Sigmoid colon (tissue), 7 donors: ENCODE data around the gene ZNF496. TPM values are rescaled to one million over a fixed set of nuclear protein-coding genes. Genes with fewer than 3 reads are reported as not detected.

Source experiments
- DNase-seq: peaks from one replicate; pipeline ENCODE4 v3.0.0-alpha.2; 2019
- H3K27ac ChIP-seq, 4 donors: fragments of 200-600 bp; sonication (generic); one replicate each; pipeline ENCODE4 v1.5.1; 2016 to 2019; ENCODE audit warnings: mild to moderate bottlenecking in 1 of 4
- H3K27me3 ChIP-seq, 3 donors: fragments of 200-600 bp; sonication (generic); one replicate each; pipeline ENCODE4 v1.5.1; 2019; ENCODE audit warnings: mild to moderate bottlenecking in 1 of 3
- H3K36me3 ChIP-seq, 4 donors: fragments of 200-600 bp; sonication (generic); one replicate each; pipeline ENCODE4 v1.5.1; 2016 to 2019
- H3K4me1 ChIP-seq, 4 donors: fragments of 200-600 bp; sonication (generic); one replicate each; pipeline ENCODE4 v1.5.1; 2017 to 2019
- H3K4me3 ChIP-seq, 4 donors: fragments of 200-600 bp; sonication (generic); one replicate each; pipeline ENCODE4 v1.5.1; 2017 to 2019; ENCODE audit warnings: mild to moderate bottlenecking in 2 of 4, moderate library complexity in 1 of 4
- H3K9me3 ChIP-seq, 4 donors: fragments of 200-600 bp in 3 of 4; sonication (generic) in 3 of 4; one replicate each; pipeline versions ENCODE4 v1.5.1 to v1.6.1; 2013 to 2019
- CTCF ChIP-seq, 4 experiments: fragments of 450-650 bp in 3 of 4; fragments of 200-600 bp in 1 of 4; IDR thresholded peaks; one replicate each; pipeline ENCODE4 v1.5.1; 2016 to 2019; ENCODE audit warnings: antibody characterized with exemption in 4 of 4, mild to moderate bottlenecking in 3 of 4, moderate library complexity in 2 of 4
- EP300 ChIP-seq, 4 donors: sonication (generic); formaldehyde crosslinking; IDR thresholded peaks; one replicate each; pipeline ENCODE4 v1.6.1; 2017; ENCODE audit warnings: antibody characterized with exemption in 4 of 4
- POLR2A ChIP-seq, 2 donors: fragments of 450-650 bp; IDR thresholded peaks; one replicate each; pipeline ENCODE4 v1.6.1; 2016; ENCODE audit warnings: antibody characterized with exemption in 2 of 2, mild to moderate bottlenecking in 2 of 2, moderate library complexity in 2 of 2
- POLR2AphosphoS5 ChIP-seq, 4 donors: sonication (generic); formaldehyde crosslinking; IDR thresholded peaks; one replicate each; pipeline ENCODE4 v1.6.1; 2017; ENCODE audit warnings: antibody characterized with exemption in 4 of 4
- WGBS, 2 donors: extraction: QIAGEN DNeasy Blood & Tissue Kit; methylation state at CpG; one replicate each; pipeline ENCODE4 v1.1.7; 2013; 5-methylcytosine and 5-hydroxymethylcytosine counted together
- intact Hi-C: fragments of 100-400 bp; cut with DNase I; formaldehyde crosslinking; loops from one replicate; pipeline ENCODE4 v1.15.1; 2023
- polyA plus RNA-seq, 3 donors: library from polyadenylated mRNA; stranded (reverse); fragments of 200-250 nt; gene quantifications; one replicate each; pipeline ENCODE4 v1.2.3, GENCODE V29; 2013
- total RNA-seq, 4 donors: library from RNA; depleted of rRNA; stranded (reverse); fragments of >200 nt; gene quantifications; one replicate each; pipeline ENCODE4 v1.1.0, GENCODE V29; 2016
- donor health status: healthy with polysubstance abuse.
- donor health status: Bipolar disorder and iron deficiency.
- donor health status: healthy.

ZNF496 gene
- total and polyA plus RNA-seq, 7 donors, result 3.2 to 70.7 (median 31.6) TPM

GRCh38 chr1:247337961-247338360 lies 6.3 kb upstream of the ZNF496 start:
- DNase-seq, result no peak
- intact Hi-C loops, result no loop called here
- no peak for TF ChIP-seq EP300 (IDR thresholded peaks at IDR 0.05)
- TF ChIP-seq POLR2A (IDR thresholded peaks at IDR 0.05), result no peak
- no peak for TF ChIP-seq CTCF (IDR thresholded peaks at IDR 0.05)
- no peak for TF ChIP-seq POLR2AphosphoS5 (IDR thresholded peaks at IDR 0.05)
- H3K36me3 ChIP-seq, result no peaks in the 10 kb centered on the region
- H3K27me3 ChIP-seq, result no peaks in the 10 kb centered on the region
- H3K27ac ChIP-seq, result no peak overlapping the region
- H3K4me1 ChIP-seq, result peaks cover 0 to 34% (median 12%) of the 10 kb centered on the region in 4 donors
- no peaks in the 10 kb centered on the region for H3K9me3 ChIP-seq
- no peak overlapping the region for H3K4me3 ChIP-seq
- 91 to 94% methylated on average over 11 of the region's 11 CpGs for WGBS, 2 donors

GRCh38 chr1:247337250-247337746 lies 5.6 kb upstream of the ZNF496 start:
- H3K4me1 ChIP-seq, result peaks cover 0 to 40% (median 18%) of the 10 kb centered on the region in 4 donors
- DNase-seq, result no peak
- no peaks in the 10 kb centered on the region for H3K36me3 ChIP-seq
- H3K27ac ChIP-seq, result no peak overlapping the region
- intact Hi-C loops, result no loop called here
- H3K9me3 ChIP-seq, result no peaks in the 10 kb centered on the region
- H3K27me3 ChIP-seq, result no peaks in the 10 kb centered on the region
- 81% methylated on average over 10 of the region's 10 CpGs for WGBS, 2 donors
- H3K4me3 ChIP-seq, result no peak overlapping the region
- TF ChIP-seq POLR2AphosphoS5 (IDR thresholded peaks at IDR 0.05) (no peak), POLR2A (IDR thresholded peaks at IDR 0.05) (no peak), CTCF (IDR thresholded peaks at IDR 0.05) (no peak), EP300 (IDR thresholded peaks at IDR 0.05) (no peak)

GRCh38 chr1:247336390-247336789 lies 4.7 kb upstream of the ZNF496 start:
- Histone ChIP-seq H3K36me3 (no peaks in the 10 kb centered on the region), H3K27ac (no peak overlapping the region), H3K4me1 (peaks cover 0 to 41% (median 20%) of the 10 kb centered on the region in 4 donors), H3K27me3 (no peaks in the 10 kb centered on the region), H3K9me3 (no peaks in the 10 kb centered on the region), H3K4me3 (no peak overlapping the region)
- DNase-seq, result no peak
- WGBS, 2 donors, result 91 to 93% methylated on average over 7 of the region's 7 CpGs
- intact Hi-C loops, result no loop called here
- no peak for TF ChIP-seq CTCF (IDR thresholded peaks at IDR 0.05)
- TF ChIP-seq POLR2AphosphoS5 (IDR thresholded peaks at IDR 0.05), result no peak
- TF ChIP-seq POLR2A (IDR thresholded peaks at IDR 0.05), result no peak
- no peak for TF ChIP-seq EP300 (IDR thresholded peaks at IDR 0.05)

- TF ChIP-seq CTCF (IDR thresholded peaks at IDR 0.05) (no peak), EP300 (IDR thresholded peaks at IDR 0.05) (no peak), POLR2AphosphoS5 (IDR thresholded peaks at IDR 0.05) (no peak), POLR2A (IDR thresholded peaks at IDR 0.05) (no peak)
- WGBS, 2 donors, result 64 to 82% methylated on average over 11 of the region's 11 CpGs
- no peak overlapping the region for H3K27ac ChIP-seq
- H3K4me1 ChIP-seq, result peaks cover 0 to 43% (median 22%) of the 10 kb centered on the region in 4 donors
- no peaks in the 10 kb centered on the region for H3K9me3 ChIP-seq
- H3K4me3 ChIP-seq, result no peak overlapping the region
- no peaks in the 10 kb centered on the region for H3K27me3 ChIP-seq
- H3K36me3 ChIP-seq, result no peaks in the 10 kb centered on the region
- DNase-seq, result no peak
- intact Hi-C loops, result no loop called here
These were observed 4.2 kb upstream of the ZNF496 start for GRCh38 chr1:247335882-247336281.
